GM06990 (cell line): ENCODE data around the gene IL9.
A peak's percentile ranks its signal among the peaks of the same experiment; 100 is the strongest.

Experiments used
- DNase-seq: peaks from one replicate; pipeline ENCODE4 v3.0.0-alpha.2; 2011; ENCODE audit not compliant: insufficient read length; ENCODE audit errors: extremely low read depth
- H3K27me3 ChIP-seq: replicated peaks from 2 replicates; pipeline ENCODE4 v1.6.0; 2011; ENCODE audit warnings: low read length; ENCODE audit not compliant: control insufficient read depth, insufficient read depth
- H3K36me3 ChIP-seq: 2 replicates; pipeline ENCODE4 v1.5.1; 2011; ENCODE audit warnings: low read length; ENCODE audit not compliant: control insufficient read depth, insufficient read depth
- H3K4me3 ChIP-seq: replicated peaks from 2 replicates; pipeline ENCODE4 v1.5.1; 2011; ENCODE audit warnings: low read depth, mild to moderate bottlenecking, control low read depth, low read length
- CTCF ChIP-seq: IDR thresholded peaks from 2 replicates; pipeline ENCODE4 v1.5.1; 2011; ENCODE audit warnings: low read length, control low read depth, mild to moderate bottlenecking, inconsistent platforms; ENCODE audit not compliant: insufficient read depth, poor library complexity, severe bottlenecking

The IL9 gene

GRCh38 chr5:135895474-135896006, at the start of gene IL9:
Gene IL9, minus strand, starts transcription at chr5:135895841. Its CDS starts 25 bp downstream, at chr5:135895816.
- DNase-seq, result no peak
- Histone ChIP-seq H3K27me3 (peaks cover 2% of the 10 kb centered on the region; the same call in 1 of the 2 replicates), H3K4me3 (no peak within 1 kb of the TSS), H3K36me3 (no peaks in the 10 kb centered on the region)
- TF ChIP-seq CTCF, result no peak

DNA sequence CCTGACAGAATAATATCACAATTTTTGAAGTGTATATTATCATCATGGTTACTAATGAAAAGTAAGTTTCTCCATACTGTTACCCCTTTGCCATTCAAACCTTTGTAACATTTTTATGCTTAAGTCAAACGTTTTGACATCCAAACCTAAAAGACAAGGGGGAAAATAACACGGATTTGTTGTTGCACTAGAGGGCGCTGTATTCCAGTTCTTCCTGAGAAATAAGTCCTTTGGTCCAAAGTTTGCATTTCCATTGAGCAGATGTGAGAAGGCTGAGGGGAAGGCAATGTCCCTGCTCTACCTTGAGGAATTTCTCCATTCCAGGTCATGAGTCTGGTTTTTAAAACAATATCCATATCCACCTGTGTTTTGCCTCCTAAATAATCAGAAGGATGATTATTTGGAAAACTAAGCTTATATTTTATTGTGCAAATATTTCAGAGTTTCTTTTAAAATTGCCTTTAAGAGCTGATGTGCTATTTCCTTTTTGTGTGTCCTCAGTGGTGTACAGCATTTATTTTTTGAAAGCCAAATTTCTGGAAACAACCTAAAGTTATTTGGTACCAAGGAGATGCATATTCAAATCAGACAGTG, 49.4 kb upstream of the IL9 start:
- no peak for DNase-seq
- Histone ChIP-seq H3K4me3 (no peak overlapping the region), H3K27me3 (no peaks in the 10 kb centered on the region), H3K36me3 (no peaks in the 10 kb centered on the region)
- TF ChIP-seq CTCF, result peak; percentile 63

- H3K27me3 ChIP-seq, result no peaks in the 10 kb centered on the region
- DNase-seq, result no peak
- no peak for TF ChIP-seq CTCF
- H3K36me3 ChIP-seq, result no peaks in the 10 kb centered on the region
- no peak overlapping the region for H3K4me3 ChIP-seq
Measured at GRCh38 chr5:135944564-135944963, 48.9 kb upstream of the IL9 start.

- H3K27me3 ChIP-seq, result peaks cover 3% of the 10 kb centered on the region; the same call in 1 of the 2 replicates
- no peaks in the 10 kb centered on the region for H3K36me3 ChIP-seq
- DNase-seq, result no peak
- H3K4me3 ChIP-seq, result no peak overlapping the region
- no peak for TF ChIP-seq CTCF
Measured at GRCh38 chr5:135942202-135942771, 46.6 kb upstream of the IL9 start.

- no peak for DNase-seq
- no peak for TF ChIP-seq CTCF
- peaks cover 3% of the 10 kb centered on the region; the same call in 1 of the 2 replicates for H3K27me3 ChIP-seq
- no peak overlapping the region for H3K4me3 ChIP-seq
- H3K36me3 ChIP-seq, result no peaks in the 10 kb centered on the region
Measured at GRCh38 chr5:135941711-135942110, 46.1 kb upstream of the IL9 start.
